GM23338 (cell line): ENCODE data around the gene TMEM37. TPM values are rescaled to one million over a fixed set of nuclear protein-coding genes. Genes with fewer than 3 reads are reported as not detected.

Experiments used
- ATAC-seq: fragments of 200-7000 bp; cut with Tn5 transposase; 3 replicates; pipeline ENCODE4 v1.9.1; 2020
- DNase-seq: peaks from one replicate; pipeline ENCODE4 v3.0.0-alpha.2; 2015; ENCODE audit warnings: low spot score
- H2AFZ ChIP-seq: fragments of 200-600 bp; sonication (generic); 2 replicates; pipeline ENCODE4 v1.8.0; 2016; ENCODE audit warnings: antibody characterized with exemption, mild to moderate bottlenecking, moderate library complexity
- H3F3A ChIP-seq: fragments of 200-600 bp; sonication (generic); replicated peaks from 2 replicates; pipeline ENCODE4 v1.8.0; 2017; ENCODE audit warnings: antibody characterized with exemption, mixed run types, low read depth
- H3K27ac ChIP-seq: fragments of 200-600 bp; sonication (generic); 2 replicates; pipeline ENCODE4 v1.6.1; 2016; ENCODE audit warnings: low read depth
- H3K27me3 ChIP-seq: fragments of 200-600 bp; sonication (generic); 2 replicates; pipeline ENCODE4 v1.8.0; 2016; ENCODE audit warnings: mild to moderate bottlenecking, mixed run types, moderate library complexity; ENCODE audit not compliant: insufficient read depth
- H3K36me3 ChIP-seq: fragments of 200-600 bp; sonication (generic); 2 replicates; pipeline ENCODE4 v1.8.0; 2016; ENCODE audit warnings: mild to moderate bottlenecking; ENCODE audit not compliant: insufficient read depth
- H3K4me1 ChIP-seq: fragments of 200-600 bp; sonication (generic); 2 replicates; pipeline ENCODE4 v1.8.0; 2016; ENCODE audit warnings: mild to moderate bottlenecking, moderate library complexity; ENCODE audit not compliant: insufficient read depth
- H3K4me2 ChIP-seq: fragments of 200-600 bp; sonication (generic); 2 replicates; pipeline ENCODE4 v1.7.1; 2017; ENCODE audit warnings: mixed run types
- H3K4me3 ChIP-seq: fragments of 200-600 bp; sonication (generic); 2 replicates; pipeline ENCODE4 v1.6.1; 2016; ENCODE audit warnings: mixed run types
- H3K79me2 ChIP-seq: fragments of 200-600 bp; sonication (generic); replicated peaks from 2 replicates; pipeline ENCODE4 v1.8.0; 2017; ENCODE audit warnings: mild to moderate bottlenecking; ENCODE audit not compliant: insufficient read depth
- H3K9me2 ChIP-seq: fragments of 200-600 bp; sonication (generic); 2 replicates; pipeline ENCODE4 v1.8.0; 2017; ENCODE audit not compliant: insufficient read depth
- H4K20me1 ChIP-seq: fragments of 200-600 bp; sonication (generic); replicated peaks from 2 replicates; pipeline ENCODE4 v1.8.0; 2017; ENCODE audit warnings: mild to moderate bottlenecking; ENCODE audit not compliant: insufficient read depth
- H3K27ac Mint-ChIP-seq: 2 replicates; pipeline ENCODE4 v1.8.0; 2020; ENCODE audit warnings: inconsistent platforms, mild to moderate bottlenecking, moderate library complexity, mixed read lengths
- H3K27me3 Mint-ChIP-seq: 3 replicates; pipeline ENCODE4 v1.8.0; 2022; ENCODE audit warnings: low read depth, mild to moderate bottlenecking, moderate library complexity, mixed read lengths, inconsistent platforms; ENCODE audit not compliant: insufficient read depth, poor library complexity
- H3K36me3 Mint-ChIP-seq: 3 replicates; pipeline ENCODE4 v1.8.0; 2021; ENCODE audit warnings: low read depth, mild to moderate bottlenecking, inconsistent platforms, moderate library complexity, mixed read lengths
- H3K4me1 Mint-ChIP-seq: 3 replicates; pipeline ENCODE4 v1.8.0; 2020; ENCODE audit warnings: mild to moderate bottlenecking, inconsistent platforms, mixed read lengths
- H3K4me3 Mint-ChIP-seq: 3 replicates; pipeline ENCODE4 v1.8.0; 2021; ENCODE audit warnings: moderate library complexity, mild to moderate bottlenecking, inconsistent platforms, mixed read lengths
- H3K9me3 Mint-ChIP-seq: 3 replicates; pipeline ENCODE4 v1.8.0; 2020; ENCODE audit warnings: moderate library complexity, mild to moderate bottlenecking, inconsistent platforms, mixed read lengths
- CREB1 ChIP-seq: fragments of 250-450 bp; sonication (Bioruptor Pico); IDR thresholded peaks from 2 replicates; pipeline ENCODE4 v1.5.0; 2020; ENCODE audit warnings: low read depth, mild to moderate bottlenecking, moderate library complexity
- ETS1 ChIP-seq: IDR thresholded peaks from 2 replicates; pipeline ENCODE4 v1.6.1; 2016; ENCODE audit warnings: antibody characterized with exemption
- EZH2 ChIP-seq: fragments of 200-600 bp; sonication (generic); IDR thresholded peaks from one replicate; pipeline ENCODE4 v1.8.0; 2017; ENCODE audit warnings: antibody characterized with exemption, mild to moderate bottlenecking, low read depth; ENCODE audit not compliant: unreplicated experiment
- JUNB ChIP-seq: IDR thresholded peaks from one replicate; pipeline ENCODE4 v1.6.1; 2016; ENCODE audit warnings: antibody characterized with exemption; ENCODE audit not compliant: unreplicated experiment
- NANOG ChIP-seq: IDR thresholded peaks from 2 replicates; pipeline ENCODE4 v1.6.1; 2016; ENCODE audit warnings: antibody characterized with exemption, borderline replicate concordance
- POLR2AphosphoS5 ChIP-seq: IDR thresholded peaks from 2 replicates; pipeline ENCODE4 v1.6.1; 2016; ENCODE audit warnings: antibody characterized with exemption, low read depth
- STAT1 ChIP-seq: IDR thresholded peaks from one replicate; pipeline ENCODE4 v1.6.1; 2016; ENCODE audit warnings: antibody characterized with exemption; ENCODE audit not compliant: unreplicated experiment
- ZNF114 ChIP-seq: fragments of 250-450 bp; sonication (Bioruptor Pico); IDR thresholded peaks from 2 replicates; pipeline ENCODE4 v1.5.0; 2020; ENCODE audit warnings: mild to moderate bottlenecking, moderate library complexity
- ZNF331 ChIP-seq: fragments of 250-450 bp; sonication (Bioruptor Pico); IDR thresholded peaks from 2 replicates; pipeline ENCODE4 v1.5.0; 2020; ENCODE audit warnings: low read depth, mild to moderate bottlenecking, moderate library complexity
- polyA plus RNA-seq: library from polyadenylated mRNA; unstranded; fragments of >200 nt; fragmentation: Nextera tagmentation; extraction: Ambion mirVana; gene quantifications from 2 replicates; pipeline ENCODE4 v1.2.1, GENCODE V29; 2016
- total RNA-seq: library from RNA; depleted of rRNA; stranded (reverse); fragments of >200 nt; shearing (Covaris generic); gene quantifications from 2 replicates; pipeline ENCODE4 v1.2.3, GENCODE V29; 2014

Gene TMEM37
- total and polyA plus RNA-seq, 2 experiments from 2014 or later: 8.6 to 8.8 TPM

- H3K27ac ChIP-seq: no peak overlapping the region
- H3K4me3 Mint-ChIP-seq: no peak overlapping the region
- H3K36me3 Mint-ChIP-seq: no peaks in the 10 kb centered on the region
- H2AFZ ChIP-seq: no peak overlapping the region
- H3K9me3 Mint-ChIP-seq: no peaks in the 10 kb centered on the region; the same call in 2 of the 3 replicates
- no peak for DNase-seq
- H3K4me1 ChIP-seq: peaks cover 7% of the 10 kb centered on the region
- no peaks in the 10 kb centered on the region for H3K27me3 ChIP-seq
- no peak for ATAC-seq
- no peak overlapping the region for H3K27ac Mint-ChIP-seq
- peaks cover 19% of the 10 kb centered on the region for H3K4me1 Mint-ChIP-seq
- H3K4me3 ChIP-seq: no peak overlapping the region
- H3K36me3 ChIP-seq: no peaks in the 10 kb centered on the region
- no peaks in the 10 kb centered on the region for H4K20me1 ChIP-seq
- no peaks in the 10 kb centered on the region for H3K9me2 ChIP-seq
- no peak overlapping the region for H3K4me2 ChIP-seq
- no peaks in the 10 kb centered on the region for H3K27me3 Mint-ChIP-seq
- H3K79me2 ChIP-seq: no peaks in the 10 kb centered on the region
- TF ChIP-seq CREB1 (CRISPR knock-in tag): no peak
- no peak for TF ChIP-seq ZNF331 (CRISPR knock-in tag)
- H3F3A ChIP-seq: no peaks in the 10 kb centered on the region
Observed at GRCh38 chr2:119477113-119477505, 45.5 kb downstream of the TMEM37 start.

GRCh38 chr2:119478188-119478977 is 46.7 kb downstream of the TMEM37 start:
- Histone ChIP-seq H3K27me3 (no peaks in the 10 kb centered on the region), H2AFZ (no peak overlapping the region), H3F3A (no peaks in the 10 kb centered on the region), H3K27ac (no peak overlapping the region), H3K4me3 (no peak overlapping the region), H3K9me2 (no peaks in the 10 kb centered on the region), H3K79me2 (no peaks in the 10 kb centered on the region), H3K4me1 (peaks cover 7% of the 10 kb centered on the region), H3K4me2 (no peak overlapping the region), H4K20me1 (no peaks in the 10 kb centered on the region), H3K36me3 (no peaks in the 10 kb centered on the region)
- TF ChIP-seq ZNF114 (CRISPR knock-in tag) (no peak), EZH2 (no peak), ETS1 (no peak), JUNB (no peak), ZNF331 (CRISPR knock-in tag) (no peak), POLR2AphosphoS5 (no peak), NANOG (no peak)
- no peak overlapping the region for H3K27ac Mint-ChIP-seq
- H3K27me3 Mint-ChIP-seq: no peaks in the 10 kb centered on the region
- DNase-seq (no peak), ATAC-seq (no peak)
- no peak overlapping the region for H3K4me3 Mint-ChIP-seq
- no peaks in the 10 kb centered on the region; the same call in 2 of the 3 replicates for H3K9me3 Mint-ChIP-seq
- H3K36me3 Mint-ChIP-seq: no peaks in the 10 kb centered on the region
- peaks cover 21% of the 10 kb centered on the region for H3K4me1 Mint-ChIP-seq

GRCh38 chr2:119478978-119479295 is 47.3 kb downstream of the TMEM37 start:
- Histone ChIP-seq H3K9me2 (no peaks in the 10 kb centered on the region), H3K27me3 (no peaks in the 10 kb centered on the region), H3K27ac (no peak overlapping the region), H3K4me3 (no peak overlapping the region), H4K20me1 (no peaks in the 10 kb centered on the region), H3K4me1 (peaks cover 7% of the 10 kb centered on the region), H3K79me2 (no peaks in the 10 kb centered on the region), H3K36me3 (no peaks in the 10 kb centered on the region), H2AFZ (no peak overlapping the region), H3F3A (no peaks in the 10 kb centered on the region), H3K4me2 (no peak overlapping the region)
- Mint-ChIP-seq H3K4me1 (peaks cover 22% of the 10 kb centered on the region), H3K9me3 (no peaks in the 10 kb centered on the region; the same call in 2 of the 3 replicates), H3K27ac (no peak overlapping the region), H3K4me3 (no peak overlapping the region), H3K27me3 (peaks cover under 1% of the 10 kb centered on the region), H3K36me3 (no peaks in the 10 kb centered on the region)
- ATAC-seq (no peak), DNase-seq (no peak)
- TF ChIP-seq STAT1 (no peak), ZNF114 (CRISPR knock-in tag) (no peak), JUNB (no peak), ETS1 (no peak), CREB1 (CRISPR knock-in tag) (no peak), POLR2AphosphoS5 (no peak)
